Endothelial cell of umbilical vein (primary cell): ENCODE data around the gene PRR5L. TPM values are rescaled to one million over a fixed set of nuclear protein-coding genes. Genes with fewer than 3 reads are reported as not detected.
"Not testable (repeated sequence)": the region's sequence is repeated elsewhere in the genome, so short reads cannot be mapped to it uniquely, and the experiment has no call there.

Experiments used
- BruUV-seq: library from RNA; stranded (reverse); fragments of 400-500 nt; replicated peaks from 2 replicates; lab custom pipeline; 2021; lab: Mats Ljungman, UMichigan
- CTCF ChIA-PET: fragments of 300-600, 350-600 bp; sonication (Branson Sonifier 250); formaldehyde crosslinking; loops from one replicate; lab custom pipeline; 2021; ENCODE audit warnings: antibody characterized with exemption, inconsistent platforms; lab: Charles Lee
- POLR2A ChIA-PET: fragments of 300-600, 350-600 bp; sonication (Branson Sonifier 250); formaldehyde crosslinking; loops from one replicate; lab custom pipeline; 2021; ENCODE audit warnings: antibody characterized with exemption, inconsistent platforms; lab: Charles Lee
- DNase-seq: peaks from one replicate; pipeline ENCODE4 v3.0.0-alpha.2; 2011; ENCODE audit warnings: low read depth, low spot score
- FAIRE-seq: peaks from 2 replicates; lab custom pipeline; 2011; peaks lifted over from hg19 to GRCh38; lab: Jason Lieb, UNC
- H2AFZ ChIP-seq: 2 replicates; pipeline ENCODE4 v1.6.0; 2012; ENCODE audit warnings: low read depth, low read length, control low read depth, inconsistent platforms
- H3K27ac ChIP-seq: 2 replicates; pipeline ENCODE4 v1.5.1; 2011; ENCODE audit warnings: low read depth, mild to moderate bottlenecking, control low read depth, low read length, moderate library complexity; ENCODE audit not compliant: insufficient read depth
- H3K27me3 ChIP-seq, 2 experiments: 2 replicates each; pipeline versions ENCODE4 v1.6.0 to v1.6.1; 2011; ENCODE audit warnings: low read length in 2 of 2, mixed read lengths in 1 of 2; ENCODE audit not compliant: control insufficient read depth in 2 of 2, insufficient read depth in 2 of 2
- H3K36me3 ChIP-seq, 2 experiments: 2 replicates in 1 of 2; 3 replicates in 1 of 2; pipeline ENCODE4 v1.5.1; 2011; ENCODE audit warnings: low read length in 2 of 2, mild to moderate bottlenecking in 1 of 2, moderate library complexity in 1 of 2; ENCODE audit not compliant: control insufficient read depth in 2 of 2, insufficient read depth in 2 of 2; ENCODE audit errors: extremely low read depth in 1 of 2
- H3K4me1 ChIP-seq: 3 replicates; pipeline ENCODE4 v1.5.1; 2011; ENCODE audit warnings: mild to moderate bottlenecking, low read length; ENCODE audit not compliant: control insufficient read depth, insufficient read depth; ENCODE audit errors: extremely low read depth
- H3K4me2 ChIP-seq: 2 replicates; pipeline ENCODE4 v1.6.1; 2011; ENCODE audit warnings: low read length, control low read depth, mixed read lengths; ENCODE audit not compliant: insufficient read depth
- H3K4me3 ChIP-seq, 3 experiments: fragments of 200-600 bp in 1 of 3; sonication (generic), shearing (Covaris generic) in 1 of 3; replicated peaks in 1 of 3; 2 replicates each; pipeline ENCODE4 v1.5.1; 2011 to 2016; ENCODE audit warnings: control low read depth in 3 of 3, low read length in 3 of 3, mild to moderate bottlenecking in 2 of 3, inconsistent platforms in 1 of 3, low read depth in 1 of 3, moderate library complexity in 1 of 3; ENCODE audit not compliant: insufficient read depth in 1 of 3
- H3K79me2 ChIP-seq: 2 replicates; pipeline ENCODE4 v1.6.0; 2012; ENCODE audit warnings: low read length, inconsistent platforms; ENCODE audit not compliant: control insufficient read depth, insufficient read depth
- H3K9ac ChIP-seq: replicated peaks from 2 replicates; pipeline ENCODE3; 2011; ENCODE audit warnings: low read length, control low read depth; ENCODE audit not compliant: insufficient read depth; ENCODE audit errors: extremely low read depth
- H3K9me1 ChIP-seq: replicated peaks from 3 replicates; pipeline ENCODE4 v1.6.0; 2011; ENCODE audit warnings: mild to moderate bottlenecking, low read length; ENCODE audit not compliant: control insufficient read depth, insufficient read depth; ENCODE audit errors: extremely low read depth
- H3K9me3 ChIP-seq: replicated peaks from 2 replicates; pipeline ENCODE4 v1.5.1; 2012; ENCODE audit warnings: low read length, inconsistent platforms; ENCODE audit not compliant: control insufficient read depth, insufficient read depth
- H4K20me1 ChIP-seq: replicated peaks from 2 replicates; pipeline ENCODE3; 2011; ENCODE audit warnings: mild to moderate bottlenecking, low read length; ENCODE audit not compliant: control insufficient read depth, insufficient read depth; ENCODE audit errors: extremely low read depth
- GATA2 ChIP-seq: IDR thresholded peaks from 2 replicates; pipeline ENCODE4 v1.7.0; 2011; ENCODE audit warnings: low read depth, mild to moderate bottlenecking, moderate library complexity, mixed read lengths, low read length; ENCODE audit not compliant: insufficient read length, insufficient read depth
- dilution Hi-C: fragments of 300-500 bp; cut with MboI; formaldehyde crosslinking; loops from one replicate; pipeline ENCODE4 v1.15.0; 2019; ENCODE audit warnings: low sequenced_read_pairs; ENCODE audit not compliant: extremely low pct_ligation_motif_present
- intact Hi-C: fragments of 100-400 bp; cut with micrococcal nuclease; formaldehyde crosslinking; loops from one replicate; pipeline ENCODE4 v1.10.0; 2022
- polyA plus RNA-seq, 4 experiments: library from polyadenylated mRNA; depleted of rRNA in 3 of 4; stranded (reverse) in 3 of 4; unstranded in 1 of 4; fragments of >200 nt; gene quantifications; 2 replicates each; pipeline versions ENCODE4 v1.2.1 to v1.2.3, GENCODE V29; 2011 to 2012; ENCODE audit warnings: missing spikeins in 1 of 4
- total RNA-seq: library from RNA; stranded (reverse); gene quantifications from 2 replicates; pipeline ENCODE4 v1.2.3, GENCODE V29; 2021

Gene PRR5L
- total and polyA plus RNA-seq, 2 donors (not counting 3 experiments of a cell fraction or from before 2014, with no cell fraction given): 2.5 to 6.1 TPM

GRCh38 chr11:36510594-36510942 is 214.5 kb downstream of the PRR5L start:
- Histone ChIP-seq H4K20me1 (peaks cover 2% of the 10 kb centered on the region), H2AFZ (peak overlapping the region; percentile 90), H3K4me3 (peak overlapping the region; percentile 77 to 100 (median 88)), H3K9ac (peak overlapping the region; percentile 55), H3K9me1 (no peaks in the 10 kb centered on the region), H3K36me3 (no peaks in the 10 kb centered on the region), H3K4me1 (peaks cover 16% of the 10 kb centered on the region), H3K79me2 (peaks cover 30% of the 10 kb centered on the region), H3K4me2 (peak overlapping the region; percentile 67), H3K27ac (peak overlapping the region; percentile 50), H3K9me3 (no peaks in the 10 kb centered on the region), H3K27me3 (no peaks in the 10 kb centered on the region)
- intact Hi-C loops: loop anchor here (1.0 kb wide), 4 partner anchors 10 to 218 kb away; partner anchors contain the start of gene IFTAP
- no peak for FAIRE-seq
- DNase-seq: no peak
- TF ChIP-seq GATA2: no peak
- TSS peak; percentile 76 for BruUV-seq
- CTCF ChIA-PET: interaction anchor here (0.9 to 2.9 kb wide), 7 partner anchors 10 to 222 kb away, joined by 3 to 36 read pairs (median 7); partner anchors contain the start of gene COMMD9
- POLR2A ChIA-PET: no interaction called here
- dilution Hi-C loops: no loop called here

GRCh38 chr11:36511062-36511461 is 215.0 kb downstream of the PRR5L start:
- intact Hi-C loops, H3K36me3 ChIP-seq, H2AFZ ChIP-seq, H3K9me1 ChIP-seq, BruUV-seq, dilution Hi-C loops, H3K4me3 ChIP-seq, H3K27ac ChIP-seq, H3K27me3 ChIP-seq, H4K20me1 ChIP-seq, FAIRE-seq, DNase-seq, H3K9me3 ChIP-seq, POLR2A ChIA-PET, H3K9ac ChIP-seq: not testable (repeated sequence)
- Histone ChIP-seq H3K4me2 (peak overlapping the region; percentile 67), H3K79me2 (peaks cover 26% of the 10 kb centered on the region), H3K4me1 (peaks cover 16% of the 10 kb centered on the region)
- CTCF ChIA-PET: interaction anchor here (1.4 to 2.9 kb wide), 6 partner anchors 10 to 222 kb away, joined by 3 to 36 read pairs (median 8); partner anchors contain the start of gene COMMD9
